ENCODE results near the gene PSMD5. TPM values are rescaled to one million over a fixed set of nuclear protein-coding genes. Genes with fewer than 3 reads are reported as not detected.

Gene PSMD5
- polyA plus RNA-seq, 1 experiment, result 57.6 TPM

GRCh38 chr9:120877276-120878034 lies 34.7 kb upstream of the PSMD5 start:
- Histone ChIP-seq H3K9me3 (ENCODE audit: control insufficient read depth, insufficient read depth, low read length) (no peaks in the 10 kb centered on the region; the same call in 1 of the 2 replicates), H3K4me3 (ENCODE audit: low read depth, low read length) (peak overlapping the region; percentile 76), H3K27me3 (ENCODE audit: control insufficient read depth, insufficient read depth, low read length) (no peaks in the 10 kb centered on the region), H3K27ac (ENCODE audit: low read depth, low read length) (peak overlapping the region; percentile 65)
- ChIA-PET CTCF (no interaction called here), POLR2A (interaction anchor here (1.5 to 1.9 kb wide), 2 partner anchors 9 kb away, joined by 3 to 6 read pairs; no protein-coding TSS in a partner anchor)
- DNase-seq (ENCODE audit: low read depth, low spot score), result no peak
- TF ChIP-seq, protein P1, sequence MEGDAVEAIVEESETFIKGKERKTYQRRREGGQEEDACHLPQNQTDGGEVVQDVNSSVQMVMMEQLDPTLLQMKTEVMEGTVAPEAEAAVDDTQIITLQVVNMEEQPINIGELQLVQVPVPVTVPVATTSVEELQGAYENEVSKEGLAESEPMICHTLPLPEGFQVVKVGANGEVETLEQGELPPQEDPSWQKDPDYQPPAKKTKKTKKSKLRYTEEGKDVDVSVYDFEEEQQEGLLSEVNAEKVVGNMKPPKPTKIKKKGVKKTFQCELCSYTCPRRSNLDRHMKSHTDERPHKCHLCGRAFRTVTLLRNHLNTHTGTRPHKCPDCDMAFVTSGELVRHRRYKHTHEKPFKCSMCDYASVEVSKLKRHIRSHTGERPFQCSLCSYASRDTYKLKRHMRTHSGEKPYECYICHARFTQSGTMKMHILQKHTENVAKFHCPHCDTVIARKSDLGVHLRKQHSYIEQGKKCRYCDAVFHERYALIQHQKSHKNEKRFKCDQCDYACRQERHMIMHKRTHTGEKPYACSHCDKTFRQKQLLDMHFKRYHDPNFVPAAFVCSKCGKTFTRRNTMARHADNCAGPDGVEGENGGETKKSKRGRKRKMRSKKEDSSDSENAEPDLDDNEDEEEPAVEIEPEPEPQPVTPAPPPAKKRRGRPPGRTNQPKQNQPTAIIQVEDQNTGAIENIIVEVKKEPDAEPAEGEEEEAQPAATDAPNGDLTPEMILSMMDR (IDR thresholded peaks at IDR 0.05; ENCODE audit: low read depth, low read length), result 0 out of 2 replicates have a peak, but pooled peaks have one; percentile 17

- POLR2A ChIA-PET, result interaction anchor here (1.5 to 1.9 kb wide), 2 partner anchors 9 kb away, joined by 3 to 6 read pairs; no protein-coding TSS in a partner anchor
- Histone ChIP-seq H3K4me3 (ENCODE audit: low read depth, low read length) (peak within 1 kb of the TSS; percentile 76), H3K27ac (ENCODE audit: low read depth, low read length) (peak within 1 kb of the TSS; percentile 68), H3K9me3 (ENCODE audit: control insufficient read depth, insufficient read depth, low read length) (no peaks in the 10 kb centered on the region; the same call in 1 of the 2 replicates), H3K27me3 (ENCODE audit: control insufficient read depth, insufficient read depth, low read length) (no peaks in the 10 kb centered on the region)
- no peak for DNase-seq (ENCODE audit: low read depth, low spot score)
- TF ChIP-seq, protein P1 (IDR thresholded peaks at IDR 0.05; ENCODE audit: low read depth, low read length), result no peak
- CTCF ChIA-PET, result no interaction called here
Measured at GRCh38 chr9:120876842-120877240, 34.1 kb upstream of the PSMD5 start, which contains the start of gene PHF19. Gene PHF19 (minus strand): TSS chr9:120877188. CDS start chr9:120874741, 2,447 bp downstream.

GRCh38 chr9:120875954-120876841 lies 33.5 kb upstream of the PSMD5 start:
- peak overlapping the region; percentile 76 for H3K4me3 ChIP-seq (ENCODE audit: low read depth, low read length)
- CTCF ChIA-PET, result no interaction called here
- no peak for DNase-seq (ENCODE audit: low read depth, low spot score)
- no peaks in the 10 kb centered on the region; the same call in 1 of the 2 replicates for H3K9me3 ChIP-seq (ENCODE audit: control insufficient read depth, insufficient read depth, low read length)
- H3K27ac ChIP-seq (ENCODE audit: low read depth, low read length), result peak overlapping the region; percentile 68
- POLR2A ChIA-PET, result interaction anchor here (1.5 to 1.9 kb wide), 2 partner anchors 8 to 10 kb away, joined by 3 to 6 read pairs; no protein-coding TSS in a partner anchor
- H3K27me3 ChIP-seq (ENCODE audit: control insufficient read depth, insufficient read depth, low read length), result no peaks in the 10 kb centered on the region
- TF ChIP-seq, protein P1 (IDR thresholded peaks at IDR 0.05; ENCODE audit: low read depth, low read length), result peak; percentile 13; the same call in 1 of the 2 replicates

DNA sequence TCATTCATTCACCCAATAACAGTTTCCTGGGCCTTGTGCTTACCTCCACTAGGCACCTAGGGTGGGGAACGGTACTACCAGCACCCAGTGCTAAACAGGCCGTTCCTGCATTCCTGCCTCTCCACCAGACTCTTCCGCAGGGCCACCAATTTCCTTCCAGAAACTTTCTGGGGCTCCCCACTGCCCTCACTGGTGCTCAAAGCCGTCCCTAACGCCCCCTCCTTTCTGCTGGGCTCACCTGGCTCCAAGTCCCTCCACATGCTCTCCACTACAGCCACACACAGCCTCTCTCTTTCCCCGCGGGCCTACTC lies 32.9 kb upstream of the PSMD5 start:
- TF ChIP-seq, protein P1 (IDR thresholded peaks at IDR 0.05; ENCODE audit: low read depth, low read length), result no peak
- no peak overlapping the region for H3K27ac ChIP-seq (ENCODE audit: low read depth, low read length)
- POLR2A ChIA-PET, result no interaction called here
- peak overlapping the region; percentile 76 for H3K4me3 ChIP-seq (ENCODE audit: low read depth, low read length)
- no peaks in the 10 kb centered on the region for H3K27me3 ChIP-seq (ENCODE audit: control insufficient read depth, insufficient read depth, low read length)
- H3K9me3 ChIP-seq (ENCODE audit: control insufficient read depth, insufficient read depth, low read length), result no peaks in the 10 kb centered on the region; the same call in 1 of the 2 replicates
- CTCF ChIA-PET, result no interaction called here
- DNase-seq (ENCODE audit: low read depth, low spot score), result no peak
